HFFc6 (cell line): ENCODE measurements around the gene LBR. TPM values are rescaled to one million over a fixed set of nuclear protein-coding genes. Genes with fewer than 3 reads are reported as not detected.

Experiments
- DNase-seq: peaks from one replicate; pipeline ENCODE4 v3.0.0-alpha.2; 2018
- H3K27ac Mint-ChIP-seq: 2 replicates; pipeline ENCODE4 v1.8.0; 2020; ENCODE audit warnings: mild to moderate bottlenecking, mixed read lengths
- H3K27me3 Mint-ChIP-seq: 2 replicates; pipeline ENCODE4 v1.8.0; 2021; ENCODE audit warnings: mild to moderate bottlenecking, moderate library complexity, mixed read lengths; ENCODE audit not compliant: insufficient read depth
- H3K36me3 Mint-ChIP-seq: 2 replicates; pipeline ENCODE4 v1.8.0; 2021; ENCODE audit warnings: low read depth, mixed read lengths
- H3K4me1 Mint-ChIP-seq: 2 replicates; pipeline ENCODE4 v1.8.0; 2020; ENCODE audit warnings: low read depth, mixed read lengths
- H3K4me3 Mint-ChIP-seq: 2 replicates; pipeline ENCODE4 v1.8.0; 2020; ENCODE audit warnings: mild to moderate bottlenecking, moderate library complexity, mixed read lengths
- H3K9me3 Mint-ChIP-seq: 2 replicates; pipeline ENCODE4 v1.8.0; 2020; ENCODE audit warnings: mild to moderate bottlenecking, mixed read lengths
- CTCF ChIP-seq: fragments of 200-600 bp; sonication (generic); IDR thresholded peaks from 2 replicates; pipeline ENCODE4 v1.5.0; 2021; ENCODE audit warnings: antibody characterized with exemption, mild to moderate bottlenecking
- total RNA-seq, 6 experiments: library from RNA; stranded (reverse); fragmentation: NEBNext Ultra II Directional; extraction: Animal tissue kit (Norgen Biotek cat#: 25700); gene quantifications; 2 replicates in 1 of 6; 3 replicates in 5 of 6; pipeline ENCODE4 v1.2.3, GENCODE V29; 2021

LBR gene
- total RNA-seq, 6 experiments from 2014 or later: 20.7 to 42.7 (median 36.3) TPM

- H3K36me3 Mint-ChIP-seq: no peaks in the 10 kb centered on the region
- H3K9me3 Mint-ChIP-seq: no peaks in the 10 kb centered on the region
- no peak for DNase-seq
- H3K27ac Mint-ChIP-seq: no peak overlapping the region
- no peaks in the 10 kb centered on the region for H3K4me1 Mint-ChIP-seq
- no peak for TF ChIP-seq CTCF
- no peak overlapping the region for H3K4me3 Mint-ChIP-seq
- peaks cover 16% of the 10 kb centered on the region for H3K27me3 Mint-ChIP-seq
Observed at GRCh38 chr1:225362805-225363204, 65.0 kb downstream of the LBR start.

GRCh38 chr1:225361176-225361575 is 66.7 kb downstream of the LBR start:
- no peaks in the 10 kb centered on the region for H3K4me1 Mint-ChIP-seq
- no peaks in the 10 kb centered on the region for H3K9me3 Mint-ChIP-seq
- peaks cover 10% of the 10 kb centered on the region for H3K27me3 Mint-ChIP-seq
- TF ChIP-seq CTCF: no peak
- no peak overlapping the region for H3K27ac Mint-ChIP-seq
- no peaks in the 10 kb centered on the region for H3K36me3 Mint-ChIP-seq
- no peak for DNase-seq
- H3K4me3 Mint-ChIP-seq: no peak overlapping the region

- H3K27me3 Mint-ChIP-seq: peaks cover 7% of the 10 kb centered on the region; the same call in 1 of the 2 replicates
- no peak for TF ChIP-seq CTCF
- H3K4me3 Mint-ChIP-seq: no peak overlapping the region
- no peaks in the 10 kb centered on the region for H3K9me3 Mint-ChIP-seq
- no peaks in the 10 kb centered on the region for H3K36me3 Mint-ChIP-seq
- no peak overlapping the region for H3K27ac Mint-ChIP-seq
- no peaks in the 10 kb centered on the region for H3K4me1 Mint-ChIP-seq
- no peak for DNase-seq
Observed at GRCh38 chr1:225360119-225360518, 67.7 kb downstream of the LBR start.

- Mint-ChIP-seq H3K4me1 (no peaks in the 10 kb centered on the region), H3K27ac (no peak overlapping the region)
- TF ChIP-seq CTCF: no peak
Observed at GRCh38 chr1:225355863-225356262, 72.0 kb downstream of the LBR start.

GRCh38 chr1:225354906-225355305 is 72.9 kb downstream of the LBR start:
- Mint-ChIP-seq H3K27ac (no peak overlapping the region), H3K4me3 (no peak overlapping the region), H3K36me3 (no peaks in the 10 kb centered on the region), H3K9me3 (no peaks in the 10 kb centered on the region), H3K27me3 (peaks cover 12% of the 10 kb centered on the region), H3K4me1 (no peaks in the 10 kb centered on the region)
- TF ChIP-seq CTCF: no peak
- DNase-seq: no peak

More at GRCh38 chr1:225355863-225356262, 72.0 kb downstream of the LBR start:
- H3K4me3 Mint-ChIP-seq: no peak overlapping the region
- no peaks in the 10 kb centered on the region for H3K9me3 Mint-ChIP-seq
- H3K36me3 Mint-ChIP-seq: no peaks in the 10 kb centered on the region
- H3K27me3 Mint-ChIP-seq: peaks cover 10% of the 10 kb centered on the region
- no peak for DNase-seq

Other genes with a start within 250 kb of the LBR start
- gene ENAH, start 225.1 kb upstream of the LBR start, total RNA-seq: 100 to 1,000 TPM; 133 to 171 (median 139) TPM